ENCODE data around the gene ZBTB49.

The ZBTB49 gene

DNA sequence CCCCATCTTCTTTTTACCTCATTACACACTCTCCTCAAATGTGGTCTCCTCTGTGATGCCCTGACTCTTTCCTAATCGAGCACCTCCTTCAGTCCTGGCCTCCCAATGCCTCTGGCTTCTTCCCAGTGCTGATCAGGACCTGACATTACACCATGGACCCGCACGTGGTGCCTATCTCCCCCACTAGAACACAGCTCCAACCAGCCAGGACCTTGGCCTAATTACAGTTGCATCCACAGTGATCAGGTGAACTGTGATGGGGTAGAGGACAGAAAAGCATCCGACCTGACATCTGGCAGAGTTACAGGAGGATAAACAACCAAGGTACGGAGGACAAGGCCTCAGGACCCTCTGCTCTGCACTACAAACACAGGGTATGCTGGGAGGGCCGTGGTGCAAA, 12.5 kb upstream of the ZBTB49 start:
- in situ Hi-C loops (cut with MboI; ENCODE audit: low sequenced_read_pairs) = no loop called here

DNA sequence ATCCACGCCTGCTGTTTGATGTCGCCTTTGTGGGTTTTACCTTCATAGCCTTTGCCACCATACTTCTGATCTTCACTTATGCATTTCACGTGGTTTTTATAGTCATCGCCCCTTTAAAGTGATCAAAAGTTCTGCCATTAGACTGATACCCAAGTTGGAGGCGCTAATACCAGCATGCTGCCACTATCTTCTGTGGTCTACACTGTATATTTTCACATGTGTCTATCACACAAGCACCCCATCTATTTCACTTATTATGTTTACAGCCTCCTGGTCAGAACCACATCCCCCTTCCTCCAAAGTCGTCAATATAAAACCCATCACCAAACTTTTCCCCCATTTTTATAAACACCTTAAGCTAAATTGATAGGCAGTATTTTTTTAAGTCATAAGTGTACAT, 8.3 kb upstream of the ZBTB49 start:
- in situ Hi-C loops (cut with MboI; ENCODE audit: low sequenced_read_pairs) = no loop called here

DNA sequence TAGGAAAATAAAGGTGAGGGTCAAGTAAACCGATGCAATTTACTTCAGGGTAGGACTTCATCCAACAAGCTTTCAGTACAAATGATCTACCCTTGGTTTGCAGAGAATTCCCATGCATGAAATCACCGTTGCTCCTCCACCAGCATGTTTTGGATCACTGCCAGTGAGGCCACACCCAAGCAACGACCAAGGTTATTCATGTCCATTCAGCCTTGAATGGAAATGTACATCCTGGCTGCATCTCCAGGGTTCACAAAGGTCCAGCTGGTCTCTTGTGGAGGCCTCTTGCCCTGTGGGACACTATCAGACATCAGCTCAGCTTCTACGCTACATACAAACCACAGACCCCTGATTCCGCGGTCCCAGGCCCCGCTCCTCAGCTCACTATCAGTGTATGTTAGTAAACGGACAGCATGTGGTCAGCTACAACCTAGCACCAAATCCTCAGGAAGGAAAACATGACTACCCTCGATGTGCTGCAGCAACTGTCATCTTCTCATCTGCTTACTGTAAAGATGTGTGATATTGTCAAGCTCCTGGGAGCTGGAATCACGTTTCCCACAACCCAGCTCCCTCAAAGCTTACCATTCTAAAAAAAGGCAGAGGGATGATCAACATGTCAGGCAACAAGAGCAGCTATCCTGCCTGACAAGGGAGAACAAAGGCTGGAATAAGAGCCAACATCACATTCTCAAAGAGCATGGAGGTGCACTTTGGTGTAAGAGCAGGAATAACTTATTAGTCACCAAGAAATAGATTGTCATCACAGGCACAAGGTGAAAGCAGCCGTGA, 5.0 kb upstream of the ZBTB49 start:
- in situ Hi-C loops (cut with MboI; ENCODE audit: low sequenced_read_pairs) = no loop called here

DNA sequence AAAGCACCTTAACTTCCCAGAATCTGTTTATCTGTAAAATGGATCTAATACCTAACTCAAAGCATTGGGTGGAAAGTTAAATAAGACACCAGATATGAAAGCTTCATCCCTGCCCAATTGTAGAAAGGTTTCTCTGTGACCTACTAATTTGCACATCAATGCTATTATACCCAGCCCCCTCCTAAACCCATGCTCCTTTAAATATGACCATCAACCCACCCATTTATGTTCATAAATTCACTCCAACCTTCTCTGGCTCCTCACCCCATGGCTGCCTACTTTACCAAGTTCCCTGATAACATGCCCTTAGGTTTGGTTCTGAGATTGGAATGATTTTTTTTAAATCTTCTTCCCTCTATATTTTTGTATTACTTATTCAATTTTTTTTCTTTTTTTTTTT, 2.0 kb upstream of the ZBTB49 start:
- in situ Hi-C loops (cut with MboI; ENCODE audit: low sequenced_read_pairs) = no loop called here

DNA sequence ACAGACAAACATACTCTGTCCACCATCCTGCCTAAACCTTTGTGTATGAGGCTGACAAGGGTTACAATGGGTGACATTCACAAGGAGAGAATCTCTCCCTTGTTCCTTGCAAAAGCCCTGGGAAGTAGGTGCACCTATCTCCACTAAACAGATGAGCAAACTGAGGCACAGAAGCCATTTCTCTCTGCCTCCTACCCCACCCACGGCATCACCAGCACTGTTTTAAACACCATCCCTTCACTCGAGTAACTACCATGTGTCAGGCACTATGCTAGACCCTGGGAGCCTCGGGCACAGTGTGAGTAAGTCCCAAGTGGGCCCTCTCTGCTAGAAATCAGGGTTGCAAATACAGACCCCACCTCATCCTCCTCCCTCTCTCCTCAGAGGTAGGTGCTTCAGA, 996 bp upstream of the ZBTB49 start:
- in situ Hi-C loops (cut with MboI; ENCODE audit: low sequenced_read_pairs) = no loop called here

DNA sequence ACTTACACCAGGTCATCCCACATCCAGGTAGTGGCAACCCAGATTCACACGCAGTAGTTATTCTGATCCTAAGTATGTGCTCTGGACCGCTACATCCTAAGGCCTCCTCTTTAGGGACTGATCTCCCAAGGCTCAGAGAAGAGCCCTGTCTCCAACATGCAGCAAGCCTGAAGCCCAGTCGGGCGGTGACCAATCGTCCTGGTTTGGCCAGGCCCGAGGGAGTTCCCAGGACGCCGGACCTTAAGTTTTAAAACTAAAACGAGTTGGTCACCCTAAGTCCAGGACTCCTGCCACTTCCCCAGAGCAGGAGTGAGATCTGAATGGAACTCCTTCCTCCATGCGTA, 482 bp upstream of the ZBTB49 start:
- in situ Hi-C loops (cut with MboI; ENCODE audit: low sequenced_read_pairs) = no loop called here

DNA sequence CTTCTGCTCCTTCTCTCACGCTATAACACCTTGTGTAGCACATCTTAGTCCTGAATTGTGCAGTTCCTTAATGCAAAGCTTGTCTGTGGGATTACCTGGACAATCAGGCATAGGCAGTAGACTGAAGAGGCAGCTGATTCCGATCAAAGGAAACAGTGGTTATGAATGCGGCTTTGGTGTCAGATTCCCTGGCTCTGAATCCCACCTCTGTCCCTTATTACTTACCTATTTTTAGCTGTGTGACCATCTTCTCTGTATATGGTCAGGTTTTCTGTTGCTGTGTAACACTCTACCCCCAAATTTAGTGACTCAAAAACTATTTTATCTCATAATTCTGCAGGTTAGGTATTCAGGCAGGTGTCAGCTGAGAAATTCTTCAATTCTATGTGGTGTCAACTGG, 3.2 kb downstream of the ZBTB49 start:
- in situ Hi-C loops (cut with MboI; ENCODE audit: low sequenced_read_pairs) = no loop called here

DNA sequence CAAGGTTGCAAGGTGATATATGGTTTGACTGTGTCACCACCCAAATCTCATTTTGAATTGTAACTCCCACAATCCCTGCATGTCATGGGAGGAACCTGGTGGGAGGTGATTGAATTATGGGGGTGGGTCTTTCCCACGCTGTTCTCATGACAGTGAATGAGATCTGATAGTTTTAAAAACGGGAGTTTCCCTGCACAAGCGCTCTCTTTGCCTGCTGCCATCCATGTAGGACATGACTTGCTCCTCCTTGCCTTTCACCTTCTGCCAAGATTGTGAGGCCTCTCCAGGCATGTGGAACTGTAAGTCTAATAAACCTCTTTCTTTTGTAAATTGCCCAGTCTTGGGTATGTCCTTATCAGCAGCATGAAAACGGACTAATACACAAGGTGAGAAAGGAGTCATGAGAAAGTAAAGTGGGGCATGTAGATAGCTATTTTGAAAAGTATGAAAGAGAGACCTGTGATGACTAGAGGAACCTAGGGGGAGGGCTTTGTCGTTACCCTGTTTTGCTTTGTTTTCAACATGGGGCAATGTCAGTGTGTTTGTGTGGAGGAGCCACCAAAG, 6.3 kb downstream of the ZBTB49 start:
- in situ Hi-C loops (cut with MboI; ENCODE audit: low sequenced_read_pairs) = no loop called here

DNA sequence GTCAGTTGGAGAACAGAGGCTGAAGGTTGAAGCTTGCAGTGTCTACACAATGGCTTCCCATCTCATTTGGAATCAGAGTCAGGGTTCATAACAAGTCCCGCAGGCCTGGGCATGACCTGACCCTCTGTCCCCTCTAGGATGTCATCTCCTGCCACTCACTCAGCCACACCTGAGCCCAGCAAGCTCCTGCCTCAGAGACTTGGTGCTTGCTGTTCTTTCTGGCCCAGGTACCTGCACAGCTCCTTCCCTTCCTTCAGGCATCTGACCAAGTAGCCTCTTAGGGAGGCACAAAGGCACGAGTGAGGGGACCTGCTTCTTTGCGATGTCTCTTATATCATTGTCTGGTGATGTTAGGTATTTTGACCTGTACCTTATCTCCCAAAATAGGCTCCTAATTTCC, 9.0 kb downstream of the ZBTB49 start:
- in situ Hi-C loops (cut with MboI; ENCODE audit: low sequenced_read_pairs) = no loop called here

DNA sequence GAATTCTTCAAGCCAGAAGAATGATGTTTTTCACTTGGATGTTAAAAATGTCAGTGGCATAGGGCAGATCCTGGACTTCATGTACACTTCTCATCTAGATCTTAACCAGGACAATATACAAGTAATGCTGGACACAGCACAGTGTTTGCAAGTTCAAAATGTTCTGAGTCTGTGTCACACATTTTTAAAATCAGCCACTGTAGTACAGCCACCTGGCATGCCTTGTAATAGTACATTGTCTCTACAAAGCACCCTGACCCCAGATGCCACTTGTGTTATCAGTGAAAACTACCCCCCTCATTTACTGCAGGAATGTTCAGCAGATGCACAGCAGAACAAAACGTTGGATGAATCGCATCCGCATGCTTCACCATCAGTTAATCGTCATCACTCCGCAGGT, 11.9 kb downstream of the ZBTB49 start:
- in situ Hi-C loops (cut with MboI; ENCODE audit: low sequenced_read_pairs) = no loop called here

DNA sequence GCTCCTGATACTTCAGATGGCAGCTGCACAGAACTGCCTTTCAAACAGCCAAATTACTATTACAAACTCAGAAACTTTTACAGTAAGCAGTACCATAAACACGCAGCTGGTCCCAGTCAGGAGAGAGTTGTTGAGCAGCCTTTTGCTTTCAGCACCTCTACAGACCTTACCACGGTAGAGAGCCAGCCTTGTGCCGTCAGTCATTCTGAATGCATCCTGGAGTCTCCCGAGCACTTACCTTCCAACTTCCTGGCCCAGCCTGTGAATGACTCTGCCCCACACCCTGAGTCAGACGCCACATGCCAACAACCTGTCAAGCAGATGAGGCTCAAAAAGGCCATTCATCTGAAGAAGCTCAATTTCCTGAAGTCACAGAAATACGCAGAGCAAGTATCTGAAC, 12.4 kb downstream of the ZBTB49 start:
- in situ Hi-C loops (cut with MboI; ENCODE audit: low sequenced_read_pairs) = no loop called here

DNA sequence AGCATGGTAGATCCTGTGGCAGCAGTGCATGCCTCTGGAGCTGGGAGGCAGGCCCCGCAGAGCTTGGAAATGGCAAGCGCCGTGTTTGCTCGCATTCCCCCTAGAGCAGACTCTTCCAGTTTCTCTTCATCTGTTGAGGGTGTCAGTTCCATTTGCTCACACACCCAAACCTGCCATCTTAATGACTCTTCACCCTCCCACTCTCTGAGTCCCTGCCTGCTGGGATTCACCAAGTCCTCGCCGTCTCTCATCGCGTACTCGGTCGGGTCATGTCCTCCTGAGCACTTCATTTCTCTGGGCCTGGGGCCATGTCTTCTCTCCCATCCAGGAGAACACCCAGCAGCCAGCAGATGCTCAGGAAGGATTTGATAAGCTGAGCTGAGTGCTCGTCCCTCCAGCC, 16.9 kb downstream of the ZBTB49 start:
- in situ Hi-C loops (cut with MboI; ENCODE audit: low sequenced_read_pairs) = no loop called here

DNA sequence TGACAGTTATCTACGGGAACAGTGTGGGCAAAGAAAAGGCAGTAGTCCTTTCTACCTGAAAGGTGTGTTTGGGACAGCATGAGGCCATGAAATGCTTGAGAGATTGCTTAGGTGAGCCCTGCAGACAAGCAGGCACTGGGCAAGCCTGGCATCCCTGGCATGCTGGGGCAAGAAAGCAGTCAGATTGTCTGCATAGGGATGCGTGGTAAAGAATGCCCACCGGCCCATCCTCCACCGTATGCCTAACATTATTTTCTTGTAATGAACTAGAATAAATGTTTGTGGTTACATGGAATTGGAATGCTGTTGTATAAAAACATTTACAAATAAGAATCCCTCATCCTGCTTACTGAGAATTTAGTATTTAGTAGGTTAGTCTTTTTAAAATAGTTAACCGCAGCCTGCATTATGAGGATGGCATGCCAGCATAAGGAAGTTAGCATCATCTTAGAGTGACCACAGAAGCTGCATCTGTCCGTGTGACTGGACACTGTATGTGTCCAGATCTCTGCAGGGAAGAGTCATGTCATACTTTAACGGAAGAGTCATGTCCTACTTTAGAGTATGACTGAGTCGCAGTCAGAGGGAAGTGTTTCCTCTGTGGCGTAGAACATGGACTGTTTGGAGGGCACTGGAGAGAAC, 18.9 kb downstream of the ZBTB49 start:
- in situ Hi-C loops (cut with MboI; ENCODE audit: low sequenced_read_pairs) = no loop called here

DNA sequence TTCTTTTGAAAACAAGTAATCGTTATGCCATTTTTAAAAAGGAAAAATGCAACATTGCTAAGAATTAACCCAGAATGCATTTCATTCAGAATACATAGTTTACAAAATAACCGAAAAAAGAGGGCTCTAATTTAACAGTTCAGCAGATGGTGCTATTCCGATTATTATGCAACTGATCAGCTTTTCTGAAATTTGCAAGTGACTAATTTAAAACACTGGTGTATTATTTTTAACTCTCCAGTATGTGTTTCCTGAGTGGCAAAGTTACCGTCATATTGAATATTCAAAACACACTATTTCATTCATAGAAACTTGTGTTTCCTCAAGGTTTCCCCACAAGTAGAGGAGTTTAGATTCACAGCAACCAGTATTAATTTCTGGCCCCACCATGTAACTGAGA, 21.1 kb downstream of the ZBTB49 start:
- in situ Hi-C loops (cut with MboI; ENCODE audit: low sequenced_read_pairs) = no loop called here

DNA sequence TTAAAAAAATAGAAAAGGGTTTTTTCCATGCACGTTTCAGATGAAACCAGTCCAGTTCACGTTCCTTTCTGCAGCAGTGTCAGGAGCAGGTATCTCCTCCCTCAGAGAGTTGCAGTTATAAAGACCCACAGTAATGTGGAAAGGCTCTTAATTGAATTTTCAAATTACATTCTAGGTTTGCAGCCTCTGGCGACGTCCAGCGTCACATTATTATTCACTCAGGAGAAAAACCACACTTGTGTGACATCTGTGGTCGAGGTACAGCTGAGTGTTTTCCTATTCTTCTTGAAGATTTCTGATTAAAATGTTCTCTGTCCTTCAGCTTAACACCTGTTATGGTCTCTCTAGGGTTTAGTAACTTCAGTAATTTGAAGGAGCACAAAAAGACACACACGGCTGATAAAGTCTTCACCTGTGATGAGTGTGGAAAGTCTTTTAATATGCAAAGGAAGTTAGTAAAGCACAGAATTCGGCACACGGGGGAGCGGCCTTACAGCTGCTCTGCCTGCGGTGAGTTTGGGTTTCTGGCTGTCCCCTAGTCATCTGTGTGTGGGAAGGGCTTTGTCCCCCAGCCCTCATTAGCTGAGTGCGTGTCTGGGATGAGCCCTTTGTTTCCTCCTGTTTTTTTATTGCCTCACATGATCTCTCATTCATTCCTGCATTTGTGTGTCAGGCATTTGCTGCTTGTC, 25.6 kb downstream of the ZBTB49 start:
- in situ Hi-C loops (cut with MboI; ENCODE audit: low sequenced_read_pairs) = no loop called here

DNA sequence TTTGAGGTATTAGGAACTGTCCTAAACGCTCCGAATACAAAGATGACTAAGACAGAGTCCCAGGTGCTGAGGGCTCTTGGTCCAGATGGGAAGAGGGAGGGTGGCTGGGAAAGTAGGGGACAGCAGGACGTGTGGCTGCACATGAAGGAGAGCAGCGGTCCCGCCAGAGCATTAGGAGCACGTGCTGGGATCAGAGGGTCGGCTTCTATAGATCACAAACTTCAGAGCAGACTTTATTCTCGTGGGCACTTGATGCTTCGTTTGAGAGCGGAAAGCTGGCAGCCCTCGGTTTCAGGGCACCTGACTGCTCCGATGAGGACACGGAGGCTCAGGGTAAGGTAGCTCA, 26.1 kb downstream of the ZBTB49 start:
- in situ Hi-C loops (cut with MboI; ENCODE audit: low sequenced_read_pairs) = no loop called here

DNA sequence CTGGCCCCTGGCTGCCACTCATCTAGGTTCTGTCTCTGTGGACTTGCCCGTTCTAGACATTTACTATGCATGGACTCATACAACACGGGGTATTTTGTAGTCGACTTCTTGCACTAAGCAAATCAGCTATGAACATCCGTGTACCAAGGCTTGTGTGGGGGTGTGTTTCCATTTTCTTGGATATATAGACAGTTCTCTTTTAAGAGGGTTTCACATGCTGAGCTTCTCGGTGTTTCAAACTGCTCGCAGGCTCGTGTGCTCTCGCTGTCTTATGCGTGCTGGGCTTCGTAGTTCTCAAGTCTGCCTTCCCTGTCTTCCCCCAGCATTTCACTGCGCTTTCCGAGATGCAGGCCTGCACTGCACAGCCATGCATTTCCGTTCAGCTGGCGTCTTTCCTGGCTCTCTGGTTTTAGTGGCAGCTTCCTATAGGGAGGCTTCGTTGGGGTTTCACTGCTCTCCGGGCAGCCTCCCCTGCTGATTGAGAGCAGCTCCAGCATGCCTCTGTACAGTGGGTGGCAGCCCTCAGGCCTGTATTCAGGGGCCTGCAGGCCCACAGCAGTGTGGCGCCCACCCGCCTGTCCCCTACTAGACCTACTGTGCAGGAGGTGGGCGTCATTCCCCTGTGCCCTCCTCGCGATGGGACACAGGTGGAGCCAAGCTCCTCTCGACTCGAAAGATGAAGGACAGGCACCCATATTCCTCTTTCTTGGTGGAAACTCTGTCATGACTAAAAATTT, 27.6 kb downstream of the ZBTB49 start:
- in situ Hi-C loops (cut with MboI; ENCODE audit: low sequenced_read_pairs) = no loop called here

DNA sequence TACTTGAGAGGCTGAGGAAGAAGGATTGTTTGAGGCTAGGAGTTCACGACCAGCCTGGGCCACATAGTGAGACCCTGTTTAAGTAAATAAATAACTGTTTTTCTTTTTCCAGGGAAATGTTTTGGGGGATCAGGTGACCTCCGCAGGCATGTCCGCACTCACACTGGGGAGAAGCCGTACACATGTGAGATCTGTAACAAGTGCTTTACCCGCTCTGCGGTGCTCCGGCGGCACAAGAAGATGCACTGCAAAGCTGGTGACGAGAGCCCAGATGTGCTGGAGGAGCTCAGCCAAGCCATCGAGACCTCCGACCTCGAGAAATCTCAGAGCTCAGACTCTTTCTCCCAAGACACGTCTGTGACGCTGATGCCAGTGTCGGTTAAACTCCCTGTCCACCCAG, 30.5 kb downstream of the ZBTB49 start:
- in situ Hi-C loops (cut with MboI; ENCODE audit: low sequenced_read_pairs) = no loop called here

DNA sequence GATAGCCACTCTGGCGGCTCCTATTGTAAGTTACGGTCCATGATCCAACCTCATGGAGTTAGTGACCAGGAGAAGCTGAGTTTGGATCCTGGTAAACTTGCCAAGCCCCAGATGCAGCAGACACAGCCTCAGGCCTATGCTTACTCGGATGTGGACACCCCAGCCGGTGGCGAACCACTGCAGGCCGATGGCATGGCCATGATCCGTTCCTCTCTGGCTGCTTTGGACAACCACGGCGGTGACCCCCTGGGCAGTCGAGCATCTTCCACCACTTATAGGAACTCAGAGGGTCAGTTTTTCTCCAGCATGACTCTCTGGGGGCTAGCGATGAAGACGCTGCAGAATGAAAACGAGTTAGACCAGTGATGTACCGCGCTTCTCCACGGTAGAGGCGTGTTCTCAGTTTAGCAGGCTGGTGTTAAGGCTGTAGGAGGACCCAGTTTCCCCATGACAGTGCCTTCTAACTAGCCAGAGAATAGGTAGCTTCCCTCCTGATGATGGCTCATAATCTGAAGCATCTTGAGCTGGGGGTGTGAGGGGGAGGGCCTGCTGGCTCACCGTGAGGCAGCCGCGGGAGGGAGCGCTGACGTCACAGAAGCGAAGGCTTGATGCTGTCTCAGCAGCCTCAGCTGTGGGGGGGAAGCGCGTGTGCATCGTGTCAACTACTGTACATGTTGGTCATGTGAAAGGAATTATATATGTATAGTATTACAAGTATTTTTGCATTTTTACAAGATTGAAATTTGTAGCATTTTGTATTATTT, 31.1 kb downstream of the ZBTB49 start:
- in situ Hi-C loops (cut with MboI; ENCODE audit: low sequenced_read_pairs) = no loop called here

DNA sequence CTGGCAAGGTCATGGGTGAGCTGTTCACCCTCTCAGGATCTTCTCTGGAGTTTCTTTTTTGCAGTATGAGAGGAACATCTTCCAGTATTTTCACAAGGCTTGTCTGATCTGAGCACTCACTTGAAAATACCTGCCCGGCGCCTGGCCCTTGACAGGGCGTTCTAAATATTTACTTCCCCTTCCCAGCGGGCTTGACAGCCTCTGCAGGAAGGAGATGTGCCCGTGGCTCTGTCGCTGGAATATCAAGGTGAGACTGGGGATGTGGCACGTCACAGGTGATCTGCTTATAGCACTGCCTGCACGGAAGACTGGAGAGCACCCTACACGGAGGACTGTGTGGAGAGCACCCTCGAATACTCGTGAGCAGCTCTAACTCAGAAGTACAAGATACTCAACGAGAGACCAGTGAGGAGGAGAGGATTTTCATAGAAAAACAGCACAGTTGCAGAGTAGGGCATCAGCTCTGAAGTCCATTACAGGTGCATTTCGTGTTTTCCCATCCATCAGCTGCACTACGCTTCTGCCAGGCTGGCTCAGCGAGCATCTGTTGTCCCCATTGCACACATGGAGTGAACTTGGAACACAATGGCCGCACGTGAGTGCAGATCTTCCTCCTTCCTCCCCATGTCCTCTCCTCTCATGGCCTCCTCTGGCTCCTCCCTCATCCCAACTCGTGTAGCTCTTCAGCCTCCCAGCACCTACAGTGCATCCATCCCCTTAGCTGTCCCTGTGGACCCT, 32.1 kb downstream of the ZBTB49 start:
- in situ Hi-C loops (cut with MboI; ENCODE audit: low sequenced_read_pairs) = no loop called here
